ENCODE results near the gene PDE6B. TPM values are rescaled to one million over a fixed set of nuclear protein-coding genes. Genes with fewer than 3 reads are reported as not detected.

The PDE6B gene
- total and polyA plus RNA-seq, 2 of the 13 experiments (the other 11 are each of a cell fraction or from before 2014, with no cell fraction given): 0.38 to 0.40 TPM

GRCh38 chr4:686413-687040 lies 61.2 kb downstream of the PDE6B start (continued):
- peak; percentile 8; the same call in 1 of the 2 replicates for TF ChIP-seq ZBTB33 (CRISPR knock-in tag; IDR thresholded peaks at IDR 0.05)
- TF ChIP-seq NRL (CRISPR knock-in tag; IDR thresholded peaks at IDR 0.05; ENCODE audit: borderline replicate concordance): peak; percentile 17; the same call in 1 of the 2 replicates
- no peak for TF ChIP-seq ZNF614 (CRISPR knock-in tag; IDR thresholded peaks at IDR 0.05; ENCODE audit: borderline replicate concordance)
- no peak for TF ChIP-seq ZNF446 (CRISPR knock-in tag; IDR thresholded peaks at IDR 0.05)
- TF ChIP-seq ZNF24 (IDR thresholded peaks at IDR 0.05): no peak
- TF ChIP-seq ZNF484 (CRISPR knock-in tag; IDR thresholded peaks at IDR 0.05; ENCODE audit: borderline replicate concordance, low read depth): no peak
- peak; percentile 16 for TF ChIP-seq TEAD3 (CRISPR knock-in tag; optimal IDR thresholded peaks at IDR 0.05; ENCODE audit: borderline replicate concordance)
- TF ChIP-seq, protein P1, sequence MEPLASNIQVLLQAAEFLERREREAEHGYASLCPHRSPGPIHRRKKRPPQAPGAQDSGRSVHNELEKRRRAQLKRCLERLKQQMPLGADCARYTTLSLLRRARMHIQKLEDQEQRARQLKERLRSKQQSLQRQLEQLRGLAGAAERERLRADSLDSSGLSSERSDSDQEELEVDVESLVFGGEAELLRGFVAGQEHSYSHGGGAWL (CRISPR knock-in tag; IDR thresholded peaks at IDR 0.05): 0 out of 2 replicates have a peak, but pooled peaks have one; percentile 17
- no peak for TF ChIP-seq SOX13 (IDR thresholded peaks at IDR 0.05)
- 0 out of 4 replicates have a peak, but pooled peaks of 1 of the 2 experiments have one; percentile 5 for TF ChIP-seq SOX13 (CRISPR knock-in tag; conservative IDR thresholded peaks at IDR 0.05 in 1 of 2, IDR thresholded peaks at IDR 0.05 in 1 of 2)
- TF ChIP-seq, protein P2, sequence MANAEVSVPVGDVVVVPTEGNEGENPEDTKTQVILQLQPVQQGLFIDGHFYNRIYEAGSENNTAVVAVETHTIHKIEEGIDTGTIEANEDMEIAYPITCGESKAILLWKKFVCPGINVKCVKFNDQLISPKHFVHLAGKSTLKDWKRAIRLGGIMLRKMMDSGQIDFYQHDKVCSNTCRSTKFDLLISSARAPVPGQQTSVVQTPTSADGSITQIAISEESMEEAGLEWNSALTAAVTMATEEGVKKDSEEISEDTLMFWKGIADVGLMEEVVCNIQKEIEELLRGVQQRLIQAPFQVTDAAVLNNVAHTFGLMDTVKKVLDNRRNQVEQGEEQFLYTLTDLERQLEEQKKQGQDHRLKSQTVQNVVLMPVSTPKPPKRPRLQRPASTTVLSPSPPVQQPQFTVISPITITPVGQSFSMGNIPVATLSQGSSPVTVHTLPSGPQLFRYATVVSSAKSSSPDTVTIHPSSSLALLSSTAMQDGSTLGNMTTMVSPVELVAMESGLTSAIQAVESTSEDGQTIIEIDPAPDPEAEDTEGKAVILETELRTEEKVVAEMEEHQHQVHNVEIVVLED (CRISPR knock-in tag; IDR thresholded peaks at IDR 0.05; ENCODE audit: borderline replicate concordance): no peak
- TF ChIP-seq IKZF5 (CRISPR knock-in tag; IDR thresholded peaks at IDR 0.05): no peak
- TF ChIP-seq KDM5B (CRISPR knock-in tag; IDR thresholded peaks at IDR 0.05; ENCODE audit: borderline replicate concordance): no peak
- TF ChIP-seq AHR (CRISPR knock-in tag; IDR thresholded peaks at IDR 0.05): peak; percentile 28; the same call in 1 of the 2 replicates
